Natural killer cell treated with Interleukin-12 subunit alpha and Interleukin-12 subunit beta and Interleukin-15 and Interleukin-18, amount 100 ng/mL, for 72 hours (primary cell): ENCODE data around the gene ADORA1. TPM values are rescaled to one million over a fixed set of nuclear protein-coding genes. Genes with fewer than 3 reads are reported as not detected.

Experiments
- ATAC-seq, 2 donors: fragments of 150-1000 bp; cut with Tn5 transposase in 1 of 2; sonication (Bioruptor Pico), chemical (Tn5 transposase) in 1 of 2; 2 replicates each; pipeline ENCODE4 v1.10.0; 2021
- DNase-seq: peaks from one replicate; pipeline ENCODE4 v3.0.0; 2022; ENCODE audit warnings: low spot score
- H3K27ac Mint-ChIP-seq, 2 donors: 1 replicate in 1 of 2; 2 replicates in 1 of 2; pipeline ENCODE4 v1.8.0; 2022; ENCODE audit warnings: mixed read lengths in 2 of 2, mild to moderate bottlenecking in 1 of 2, moderate library complexity in 1 of 2
- H3K27me3 Mint-ChIP-seq, 2 donors: 1 replicate in 1 of 2; 2 replicates in 1 of 2; pipeline ENCODE4 v1.8.0; 2022; ENCODE audit warnings: mixed read lengths in 2 of 2
- H3K36me3 Mint-ChIP-seq: one replicate; pipeline ENCODE4 v1.8.0; 2022; ENCODE audit warnings: mixed read lengths
- H3K4me1 Mint-ChIP-seq, 2 donors: 1 replicate in 1 of 2; 2 replicates in 1 of 2; pipeline ENCODE4 v1.8.0; 2022; ENCODE audit warnings: low read depth in 2 of 2, mixed read lengths in 2 of 2, mild to moderate bottlenecking in 1 of 2
- H3K4me3 Mint-ChIP-seq: one replicate; pipeline ENCODE4 v1.8.0; 2022; ENCODE audit warnings: mixed read lengths
- H3K9me3 Mint-ChIP-seq: 2 replicates; pipeline ENCODE4 v1.8.0; 2022; ENCODE audit warnings: mixed read lengths
- total RNA-seq, 2 donors: library from RNA; stranded (reverse); gene quantifications; one replicate each; pipeline ENCODE4 v1.2.3, GENCODE V29; 2022

ADORA1 gene
- not detected for total RNA-seq

DNA sequence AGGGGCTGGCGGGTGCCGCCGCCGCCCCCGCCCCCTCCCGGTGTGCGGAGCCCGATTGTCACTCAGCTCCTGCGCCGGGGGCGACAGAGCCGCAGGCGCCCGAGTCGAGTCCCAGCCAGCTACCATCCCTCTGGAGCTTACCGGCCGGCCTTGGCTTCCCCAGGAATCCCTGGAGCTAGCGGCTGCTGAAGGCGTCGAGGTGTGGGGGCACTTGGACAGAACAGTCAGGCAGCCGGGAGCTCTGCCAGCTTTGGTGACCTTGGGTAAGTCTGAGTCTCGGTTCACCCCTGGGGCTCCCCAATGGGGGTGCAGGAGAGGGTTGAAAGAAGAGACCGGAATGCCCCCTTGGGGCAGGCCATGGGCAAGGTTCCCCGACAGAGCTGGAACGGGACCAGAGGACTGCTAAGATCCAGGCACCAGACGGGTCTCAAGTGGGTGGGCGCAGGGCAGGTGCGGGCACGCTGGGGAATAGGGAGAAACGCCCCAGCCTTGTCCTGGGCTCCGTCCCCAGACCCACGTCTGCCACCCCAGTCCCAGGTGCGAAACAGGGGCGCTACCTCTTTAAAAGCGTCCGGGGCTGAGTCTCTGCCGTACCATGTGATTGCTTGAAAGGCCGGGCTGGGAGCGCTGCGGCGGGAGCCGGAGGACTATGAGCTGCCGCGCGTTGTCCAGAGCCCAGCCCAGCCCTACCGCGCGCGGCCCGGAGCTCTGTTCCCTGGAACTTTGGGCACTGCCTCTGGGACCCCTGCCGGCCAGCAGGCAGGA, at the start of gene ADORA1:
Gene ADORA1 (plus strand): TSS at position 61 of the 765 bp plus-strand sequence. CDS start 1,116 bp downstream, outside the sequence.
- H3K9me3 Mint-ChIP-seq = no peaks in the 10 kb centered on the region
- DNase-seq = no peak

DNA sequence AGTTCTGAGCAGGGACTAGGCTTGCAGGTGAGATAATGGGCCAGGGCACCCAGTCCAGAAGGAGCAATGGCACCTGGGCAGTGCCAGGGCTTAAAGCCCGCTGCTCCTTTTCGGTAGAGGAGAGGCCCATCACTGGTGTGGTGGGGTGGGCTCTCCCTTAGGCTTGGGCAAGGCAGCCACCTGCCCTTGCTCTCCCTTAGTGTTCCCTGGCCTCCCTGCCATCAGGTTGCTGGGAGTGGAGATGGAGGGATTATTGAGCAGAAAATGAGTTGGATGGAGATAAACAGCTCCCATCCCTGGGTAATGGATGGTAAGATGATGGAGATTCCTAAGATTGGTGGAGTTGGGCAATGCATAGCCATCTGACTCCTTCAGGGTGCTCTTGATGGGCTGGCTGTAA, 49.6 kb upstream of the ADORA1 start:
- Mint-ChIP-seq H3K4me3 (no peak overlapping the region), H3K27me3 (peaks cover 40 to 47% of the 10 kb centered on the region in 2 donors), H3K36me3 (no peaks in the 10 kb centered on the region), H3K4me1 (peaks cover 5 to 6% of the 10 kb centered on the region in 2 donors), H3K27ac (no peak overlapping the region), H3K9me3 (no peaks in the 10 kb centered on the region)
- DNase-seq = peak; percentile 49
- no peak for ATAC-seq

More for the DNA sequence above, at the start of gene ADORA1:
- Mint-ChIP-seq H3K36me3 (no peaks in the 10 kb centered on the region), H3K4me1 (peaks cover 0 to 9% of the 10 kb centered on the region in 2 donors), H3K27ac (no peak within 1 kb of the TSS), H3K4me3 (no peak within 1 kb of the TSS), H3K27me3 (peaks cover 45 to 50% of the 10 kb centered on the region in 2 donors)
- no peak for ATAC-seq

DNA sequence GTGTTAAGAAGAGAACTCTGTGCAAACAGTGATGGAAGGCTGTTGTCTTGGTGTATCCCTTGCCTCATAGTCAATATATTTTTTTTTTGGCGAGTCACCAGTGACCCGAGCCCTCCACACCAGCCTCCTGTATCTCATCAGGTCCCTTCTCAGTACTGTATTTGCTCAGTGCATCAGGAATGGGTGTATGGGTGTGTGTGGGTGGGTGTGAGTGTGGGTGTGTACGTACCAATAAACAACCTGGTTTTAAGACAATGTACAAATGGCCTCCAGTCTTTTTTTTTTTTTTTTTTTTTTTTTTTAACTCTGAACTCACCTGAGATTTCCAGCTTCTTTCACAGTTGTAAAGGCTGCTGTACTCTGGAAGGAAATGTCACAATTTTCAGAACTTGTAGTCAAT, 49.0 kb upstream of the ADORA1 start:
- Mint-ChIP-seq H3K27me3 (peaks cover 35 to 42% of the 10 kb centered on the region in 2 donors), H3K4me3 (no peak overlapping the region), H3K27ac (no peak overlapping the region), H3K4me1 (peaks cover 5 to 6% of the 10 kb centered on the region in 2 donors), H3K9me3 (no peaks in the 10 kb centered on the region), H3K36me3 (no peaks in the 10 kb centered on the region)
- ATAC-seq = no peak
- peak; percentile 47 for DNase-seq

- no peak overlapping the region for H3K27ac Mint-ChIP-seq
- no peak overlapping the region for H3K4me3 Mint-ChIP-seq
- no peaks in the 10 kb centered on the region for H3K9me3 Mint-ChIP-seq
- no peaks in the 10 kb centered on the region for H3K36me3 Mint-ChIP-seq
- ATAC-seq (no peak), DNase-seq (peak; percentile 38)
- H3K4me1 Mint-ChIP-seq = peaks cover 6 to 8% of the 10 kb centered on the region in 2 donors
- peaks cover 24 to 34% of the 10 kb centered on the region in 2 donors for H3K27me3 Mint-ChIP-seq
Observed at GRCh38 chr1:203080456-203080855, 47.1 kb upstream of the ADORA1 start.

DNA sequence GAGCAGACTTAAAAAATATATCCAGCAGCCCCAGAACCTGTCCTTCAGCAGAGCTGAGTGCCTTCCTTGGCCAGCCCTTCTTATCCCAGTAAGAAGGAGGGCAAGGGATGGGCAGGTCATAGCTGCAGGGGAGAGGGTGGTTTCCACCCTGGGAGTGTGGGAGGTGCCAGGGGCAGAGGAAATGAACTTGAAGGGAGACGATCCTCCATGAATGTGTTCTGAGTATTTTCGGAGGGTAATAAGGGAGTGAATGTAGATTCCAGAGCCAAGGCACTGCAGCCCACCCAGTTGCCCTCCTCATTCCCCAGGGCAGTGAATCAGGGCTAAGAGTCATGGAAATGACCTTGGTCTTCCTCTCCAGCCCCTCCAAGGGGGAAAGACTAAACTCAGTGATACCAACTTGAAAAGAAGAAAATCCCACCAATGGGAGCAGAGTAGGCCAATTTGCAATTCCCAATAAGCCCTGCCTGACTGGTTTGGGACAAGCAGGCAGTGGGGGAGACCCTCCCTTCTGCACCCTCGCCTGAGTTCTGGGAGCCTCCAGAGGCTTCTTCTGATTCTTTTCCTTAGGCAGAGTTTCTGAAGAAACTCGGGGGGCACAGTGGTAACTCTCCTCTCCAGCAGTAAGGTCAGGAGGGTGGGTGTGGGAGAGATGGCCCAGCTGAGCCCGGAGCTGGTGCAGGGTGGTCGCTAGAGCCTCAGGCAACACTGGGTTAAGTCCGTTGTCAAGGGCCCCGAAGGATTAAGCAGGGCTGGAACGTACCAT, 45.9 kb upstream of the ADORA1 start:
- H3K9me3 Mint-ChIP-seq = no peaks in the 10 kb centered on the region
- DNase-seq (peak; percentile 28), ATAC-seq (no peak)
- H3K4me1 Mint-ChIP-seq = peaks cover 0 to 3% of the 10 kb centered on the region in 2 donors
- H3K27me3 Mint-ChIP-seq = peaks cover 19 to 26% of the 10 kb centered on the region in 2 donors
- H3K27ac Mint-ChIP-seq = no peak overlapping the region
- H3K4me3 Mint-ChIP-seq = no peak overlapping the region
- no peaks in the 10 kb centered on the region for H3K36me3 Mint-ChIP-seq

DNA sequence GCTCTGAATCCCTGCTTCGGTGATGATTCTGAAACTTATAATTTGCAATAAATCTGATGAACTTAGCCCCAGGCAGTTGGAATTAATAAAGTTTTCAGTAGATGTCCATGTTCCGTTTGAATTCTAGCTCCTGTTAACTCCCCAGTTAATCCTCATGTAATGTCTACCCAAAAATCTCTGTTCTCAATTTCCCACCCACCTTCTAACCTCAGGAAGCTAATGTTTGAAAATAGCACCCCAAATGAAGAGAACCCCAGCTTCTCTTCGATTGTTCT, 45.4 kb upstream of the ADORA1 start:
- no peak overlapping the region for H3K4me3 Mint-ChIP-seq
- H3K4me1 Mint-ChIP-seq = peaks cover 0 to 3% of the 10 kb centered on the region in 2 donors
- H3K27me3 Mint-ChIP-seq = peaks cover 19 to 26% of the 10 kb centered on the region in 2 donors
- no peak overlapping the region for H3K27ac Mint-ChIP-seq
- DNase-seq (no peak), ATAC-seq (no peak)
- H3K9me3 Mint-ChIP-seq = no peaks in the 10 kb centered on the region
- H3K36me3 Mint-ChIP-seq = no peaks in the 10 kb centered on the region

DNA sequence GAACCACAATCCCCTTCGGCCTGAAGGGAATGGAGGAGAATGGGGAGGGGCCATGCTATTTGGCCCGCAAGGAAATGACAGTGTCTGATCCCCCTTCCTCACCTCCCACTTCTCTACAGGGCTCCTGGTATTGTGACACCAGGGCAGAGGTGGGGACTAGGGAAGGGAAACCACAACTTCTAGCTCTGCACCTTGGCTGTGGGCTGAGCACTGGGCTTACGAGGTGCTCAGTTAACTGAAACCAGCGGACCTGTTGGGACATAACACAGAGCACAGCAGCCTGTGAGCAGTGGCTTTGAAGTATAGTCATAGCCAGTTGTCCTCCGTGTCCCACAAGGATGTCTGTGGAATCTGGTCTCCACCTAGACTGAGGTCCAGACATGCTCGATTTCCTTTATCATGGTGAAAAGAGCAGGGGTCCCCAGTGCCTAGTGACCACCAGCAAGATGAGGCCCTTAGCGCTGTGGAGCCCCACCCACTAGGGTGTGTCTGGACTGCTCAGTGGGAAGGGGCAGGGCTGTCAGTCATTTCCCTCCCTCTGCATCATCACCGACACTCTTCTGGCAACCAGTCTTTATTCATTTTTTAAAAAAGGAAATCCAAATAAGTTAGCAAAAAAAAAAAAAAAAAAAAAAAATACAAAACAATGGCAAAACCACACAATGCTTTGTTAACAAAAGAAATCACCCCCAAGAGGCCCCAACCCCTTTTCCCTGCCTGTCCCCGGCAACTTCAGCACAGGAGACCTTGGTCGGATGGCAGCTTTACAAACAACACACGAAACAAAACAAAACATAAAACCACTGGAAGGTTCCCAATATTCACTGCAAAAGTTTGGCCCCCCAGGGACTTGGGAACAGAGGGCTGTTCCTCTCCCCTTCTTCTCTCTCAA, 44.7 kb upstream of the ADORA1 start:
- no peak overlapping the region for H3K27ac Mint-ChIP-seq
- H3K4me3 Mint-ChIP-seq = no peak overlapping the region
- DNase-seq = peak; percentile 8
- peaks cover 19 to 31% of the 10 kb centered on the region in 2 donors for H3K27me3 Mint-ChIP-seq
- no peaks in the 10 kb centered on the region for H3K9me3 Mint-ChIP-seq
- no peak for ATAC-seq
- peaks cover 0 to 3% of the 10 kb centered on the region in 2 donors for H3K4me1 Mint-ChIP-seq
- no peaks in the 10 kb centered on the region for H3K36me3 Mint-ChIP-seq

DNA sequence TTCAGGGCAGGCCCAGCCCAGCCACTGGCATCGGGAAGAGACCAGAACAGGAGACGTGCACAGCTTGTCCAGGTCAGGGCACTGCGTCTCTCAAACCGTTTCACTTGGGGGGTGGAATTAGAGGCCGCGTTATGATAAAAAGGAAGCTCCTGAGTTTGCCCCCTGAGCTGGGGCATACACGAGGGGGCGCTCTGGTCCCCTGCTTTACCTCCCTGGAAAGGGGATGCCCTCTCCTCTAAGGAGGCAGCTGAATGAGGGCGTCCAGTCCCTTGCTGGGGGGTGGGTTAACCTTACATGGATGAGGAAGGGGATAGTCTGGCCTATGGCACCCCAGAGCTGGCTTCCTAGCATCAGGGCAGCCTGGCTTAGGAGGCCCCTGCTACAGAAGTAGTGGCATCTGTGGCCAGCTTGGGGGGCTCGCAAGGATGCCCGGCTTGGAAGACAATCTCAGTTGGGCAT, 44.0 kb upstream of the ADORA1 start:
- H3K27ac Mint-ChIP-seq = no peak overlapping the region
- no peaks in the 10 kb centered on the region for H3K36me3 Mint-ChIP-seq
- H3K4me3 Mint-ChIP-seq = no peak overlapping the region
- peak; percentile 26 for DNase-seq
- peaks cover 0 to 3% of the 10 kb centered on the region in 2 donors for H3K4me1 Mint-ChIP-seq
- peaks cover 19 to 31% of the 10 kb centered on the region in 2 donors for H3K27me3 Mint-ChIP-seq
- no peak for ATAC-seq
- H3K9me3 Mint-ChIP-seq = no peaks in the 10 kb centered on the region

GRCh38 chr1:203084588-203085527, 42.7 kb upstream of the ADORA1 start:
- ATAC-seq = peak in 1 of 2 donors; percentile 24
- no peaks in the 10 kb centered on the region for H3K36me3 Mint-ChIP-seq

DNA sequence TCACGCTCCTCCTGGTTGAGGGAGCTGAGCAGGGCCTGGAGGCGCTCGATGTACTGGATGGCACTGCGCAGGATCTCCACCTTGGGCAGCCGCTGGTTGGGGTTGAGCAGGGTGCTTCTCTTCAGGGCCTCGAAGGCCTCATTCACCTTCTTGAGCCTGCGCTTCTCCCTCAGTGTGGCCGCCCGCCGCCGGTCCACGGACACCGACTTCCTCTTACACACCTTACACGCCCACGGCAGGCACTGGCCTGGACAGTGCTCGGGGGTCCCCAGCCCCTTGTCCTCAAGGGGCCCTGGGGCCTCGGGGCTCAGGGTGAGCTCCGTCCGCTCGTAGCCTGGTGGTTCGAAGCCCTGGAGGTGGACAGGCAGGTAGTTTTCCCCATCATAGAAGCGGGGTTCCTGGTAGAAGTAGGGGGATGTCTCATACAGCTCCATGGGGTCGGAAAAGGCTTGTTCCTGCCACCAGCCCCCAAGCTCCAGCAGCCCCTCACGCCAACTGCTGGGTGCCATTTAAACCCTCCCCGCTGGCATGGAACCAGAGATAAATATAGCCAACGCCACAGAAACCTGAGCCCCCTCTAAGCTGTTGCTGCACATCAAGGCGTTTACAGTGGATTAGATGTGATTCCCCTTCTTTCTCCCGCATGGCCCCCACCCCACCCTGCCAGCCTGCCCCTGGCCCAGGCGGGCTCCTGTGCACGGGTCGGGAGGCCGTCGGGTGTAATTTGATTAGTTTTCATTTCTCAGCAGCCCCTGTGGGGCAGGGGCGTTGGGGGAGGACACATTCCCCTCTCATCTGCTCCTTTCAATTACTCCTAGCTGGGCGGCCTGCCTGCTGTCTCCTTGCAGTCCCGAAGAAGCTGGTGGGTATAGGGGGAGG, 41.8 kb upstream of the ADORA1 start, which contains the start of gene MYOG:
Gene MYOG (minus strand): TSS at position 485 of the 879 bp plus-strand sequence. CDS start 51 bp downstream, at position 434.
- no peak within 1 kb of the TSS for H3K27ac Mint-ChIP-seq
- H3K4me3 Mint-ChIP-seq = no peak within 1 kb of the TSS
- H3K4me1 Mint-ChIP-seq = peaks cover 0 to 3% of the 10 kb centered on the region in 2 donors
- H3K36me3 Mint-ChIP-seq = no peaks in the 10 kb centered on the region
- DNase-seq = peak; percentile 59
- peaks cover 15 to 20% of the 10 kb centered on the region in 2 donors for H3K27me3 Mint-ChIP-seq
- H3K9me3 Mint-ChIP-seq = no peaks in the 10 kb centered on the region
- no peak for ATAC-seq

More at GRCh38 chr1:203084588-203085527, 42.7 kb upstream of the ADORA1 start:
- Mint-ChIP-seq H3K27ac (no peak overlapping the region), H3K9me3 (no peaks in the 10 kb centered on the region), H3K4me3 (no peak overlapping the region), H3K27me3 (peaks cover 15 to 20% of the 10 kb centered on the region in 2 donors), H3K4me1 (peaks cover 0 to 3% of the 10 kb centered on the region in 2 donors)
- DNase-seq = peak; percentile 60

DNA sequence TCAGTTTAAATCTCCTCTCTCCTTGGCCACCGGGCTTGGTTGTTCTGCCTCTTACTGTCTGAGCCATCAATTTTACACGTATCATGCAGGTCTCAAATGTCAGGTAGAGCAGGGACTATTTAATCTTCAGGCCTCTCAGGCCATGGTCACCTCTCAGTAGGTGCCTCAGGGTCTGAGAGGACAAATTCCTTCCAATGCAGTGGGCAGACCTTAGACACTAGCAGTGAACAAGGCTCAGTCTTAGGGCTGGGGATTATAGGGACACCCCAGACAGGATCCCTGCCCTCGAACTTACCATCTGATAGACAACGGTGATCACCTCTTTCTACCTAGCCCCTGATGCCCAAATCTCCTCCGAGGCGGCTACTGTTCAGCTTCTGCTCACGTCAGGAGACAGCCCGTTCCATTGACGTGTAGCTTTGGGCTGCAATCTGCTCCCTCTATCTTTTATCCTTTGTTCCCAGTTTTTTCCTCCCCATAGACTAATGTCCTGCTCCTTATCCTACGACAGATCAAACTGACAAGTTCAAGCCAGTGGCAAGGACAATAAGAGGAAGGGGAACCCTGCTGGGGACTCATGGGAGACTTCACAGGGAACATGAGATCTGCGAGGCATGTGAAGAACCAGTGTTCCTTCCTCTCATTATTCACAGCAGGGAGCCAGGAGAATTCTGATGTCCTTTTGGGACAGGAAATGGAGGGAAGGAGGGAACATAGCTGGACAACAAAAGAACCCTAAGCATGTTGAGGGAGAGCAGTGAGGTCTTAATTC, 40.3 kb upstream of the ADORA1 start:
- Mint-ChIP-seq H3K27ac (no peak overlapping the region), H3K36me3 (no peaks in the 10 kb centered on the region), H3K27me3 (peaks cover 19 to 20% of the 10 kb centered on the region in 2 donors), H3K4me3 (no peak overlapping the region), H3K4me1 (peaks cover 0 to 3% of the 10 kb centered on the region in 2 donors), H3K9me3 (no peaks in the 10 kb centered on the region)
- DNase-seq = peak; percentile 46
- ATAC-seq = no peak
